K562 (cell line): ENCODE measurements around the gene STX1A. TPM values are rescaled to one million over a fixed set of nuclear protein-coding genes. Genes with fewer than 3 reads are reported as not detected.

Experiments
- ATF7 ChIP-seq: fragments of 450-650 bp; IDR thresholded peaks from 2 replicates; pipeline ENCODE4 v1.7.1; 2014; ENCODE audit warnings: mild to moderate bottlenecking, moderate library complexity
- ELF1 ChIP-seq: fragments of 200-800 bp; sonication (Bioruptor generic); IDR thresholded peaks from 2 replicates; pipeline ENCODE4 v1.6.1; 2016; ENCODE audit warnings: missing genetic modification characterization, missing compliant biosample characterization
- ETV1 ChIP-seq: fragments of 450-650 bp; conservative IDR thresholded peaks from 2 replicates; pipeline ENCODE4 v1.6.1; 2016; ENCODE audit warnings: missing genetic modification characterization, control low read depth, low read depth, missing compliant biosample characterization
- IRF2 ChIP-seq: sonication (generic); formaldehyde crosslinking; IDR thresholded peaks from 2 replicates; pipeline ENCODE4 v1.8.1; 2022; ENCODE audit warnings: mild to moderate bottlenecking, missing genetic modification reagents
- JUND ChIP-seq, 2 experiments: IDR thresholded peaks; 2 replicates in 1 of 2; 3 replicates in 1 of 2; pipeline ENCODE4 v1.6.1; 2011; ENCODE audit warnings: borderline replicate concordance in 2 of 2, low read depth in 2 of 2, low read length in 2 of 2, improper control_type of control experiment in 1 of 2, missing biosample characterization in 1 of 2, missing genetic modification characterization in 1 of 2, missing genetic modification reagents in 1 of 2
- YY1 ChIP-seq, 3 experiments: IDR thresholded peaks; 2 replicates each; pipeline ENCODE4 v1.6.1; 2011; ENCODE audit warnings: low read length in 2 of 3, mild to moderate bottlenecking in 2 of 3, moderate library complexity in 2 of 3, borderline replicate concordance in 1 of 3, control low read depth in 1 of 3, low read depth in 1 of 3; ENCODE audit not compliant: insufficient read depth in 3 of 3, insufficient replicate concordance in 2 of 3, control insufficient read depth in 1 of 3, insufficient read length in 1 of 3; ENCODE audit errors: extremely low read depth in 1 of 3
- ZBTB40 ChIP-seq, 2 experiments: fragments of 450-650 bp in 1 of 2; sonication (generic) in 1 of 2; formaldehyde crosslinking in 1 of 2; IDR thresholded peaks; 2 replicates each; pipeline versions ENCODE4 v1.7.1 to v1.9.0; 2016 to 2022; ENCODE audit warnings: inconsistent platforms in 1 of 2, mild to moderate bottlenecking in 1 of 2, missing genetic modification reagents in 1 of 2
- ZNF584 ChIP-seq: fragments of 200-800 bp; sonication (Bioruptor generic); IDR thresholded peaks from 2 replicates; pipeline ENCODE4 v1.6.1; 2016; ENCODE audit warnings: low read depth, mild to moderate bottlenecking, missing genetic modification characterization, missing compliant biosample characterization
- polyA plus RNA-seq, 8 experiments: library from polyadenylated mRNA; depleted of rRNA in 4 of 8; stranded (reverse) in 5 of 8; unstranded in 3 of 8; fragments of >200 nt; fragmentation: Nextera tagmentation in 2 of 8; fragmentation: Illumina TruSeq in 1 of 8; extraction: Ambion mirVana in 2 of 8; extraction: Trizol in 1 of 8; gene quantifications; 2 replicates each; pipeline versions ENCODE4 v1.2.1 to v1.2.3, GENCODE V29; 2011 to 2014; ENCODE audit warnings: inconsistent platforms in 1 of 8, missing spikeins in 1 of 8
- total RNA-seq, 7 experiments: library from RNA; depleted of rRNA in 6 of 7; stranded (reverse); fragments of >200 nt in 6 of 7; fragmentation: Illumina TruSeq in 2 of 7; extraction: Trizol in 2 of 7; gene quantifications; 2 replicates each; pipeline versions ENCODE4 v1.2.1 to v1.2.3, GENCODE V29; 2011 to 2021; ENCODE audit warnings: low replicate concordance in 1 of 7
- TF ChIP-seq, protein P1 (sequence below): fragments of 200-800 bp; sonication (Bioruptor generic); IDR thresholded peaks from 2 replicates; pipeline ENCODE4 v1.6.1; 2016; ENCODE audit warnings: missing genetic modification characterization, missing compliant biosample characterization

The STX1A gene
- total and polyA plus RNA-seq, 9 of the 15 experiments (the other 6 are each of a cell fraction or from before 2014, with no cell fraction given), result 0.04 to 15.1 (median 6.3) TPM

DNA sequence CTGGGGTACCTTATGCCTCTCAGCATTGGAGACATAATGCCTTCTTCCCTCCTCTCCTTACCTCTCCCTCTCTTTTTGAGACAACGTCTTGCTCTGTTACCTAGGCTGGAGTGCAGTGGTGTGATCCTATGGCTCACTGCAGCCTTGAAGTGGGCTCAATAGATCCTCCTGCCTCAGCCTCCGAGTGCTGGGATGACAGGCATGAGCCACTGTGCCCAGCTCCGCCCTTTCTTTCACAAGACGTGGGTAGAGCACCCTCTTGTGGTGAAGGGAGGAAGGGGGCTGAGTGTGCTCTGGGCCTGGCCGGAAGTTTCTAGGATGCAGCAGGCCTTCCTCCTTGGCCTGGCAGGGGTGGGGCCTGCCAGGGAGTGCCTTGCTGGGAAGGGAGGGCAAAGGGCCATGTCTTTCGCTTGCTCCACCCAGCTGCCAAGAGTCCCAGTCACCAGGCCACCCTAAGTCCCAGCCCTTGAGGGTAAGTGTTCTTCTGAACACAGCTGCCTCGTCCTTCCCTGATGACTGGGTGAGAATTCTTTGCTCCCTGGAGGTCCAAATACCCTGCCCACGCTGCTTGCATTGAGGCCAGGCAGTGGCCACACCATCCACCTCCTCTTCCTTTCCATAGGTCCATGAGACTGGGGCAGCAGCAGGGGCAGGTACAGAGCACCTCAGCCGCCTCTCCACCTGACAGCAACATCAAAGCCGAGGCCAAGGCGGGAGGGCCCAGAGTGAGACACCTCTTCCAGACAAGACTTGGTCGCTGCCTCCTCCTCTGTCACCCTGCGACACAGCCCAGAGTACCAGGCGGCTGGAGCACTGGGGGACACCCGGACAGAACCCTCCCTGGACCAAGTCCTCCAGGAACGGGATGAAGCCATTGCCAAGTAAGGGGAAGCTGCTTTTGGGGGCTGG is 15.4 kb upstream of the STX1A start (continued):
- TF ChIP-seq ZBTB40 (IDR thresholded peaks at IDR 0.05), result no peak
- no peak for TF ChIP-seq ZBTB40 (CRISPR knock-in tag; IDR thresholded peaks at IDR 0.05)
- peak; percentile 55; the same call in 1 of the 2 replicates for TF ChIP-seq ELF1 (tag)
- no peak for TF ChIP-seq ZNF584 (CRISPR knock-in tag)
- peak; percentile 72 for TF ChIP-seq JUND (IDR thresholded peaks at IDR 0.05; ENCODE audit: borderline replicate concordance, low read depth, low read length)
- peak; percentile 56; the same call in 1 of the 3 replicates for TF ChIP-seq JUND (tag; IDR thresholded peaks at IDR 0.05; ENCODE audit: borderline replicate concordance, low read depth, low read length)
- TF ChIP-seq, protein P1, sequence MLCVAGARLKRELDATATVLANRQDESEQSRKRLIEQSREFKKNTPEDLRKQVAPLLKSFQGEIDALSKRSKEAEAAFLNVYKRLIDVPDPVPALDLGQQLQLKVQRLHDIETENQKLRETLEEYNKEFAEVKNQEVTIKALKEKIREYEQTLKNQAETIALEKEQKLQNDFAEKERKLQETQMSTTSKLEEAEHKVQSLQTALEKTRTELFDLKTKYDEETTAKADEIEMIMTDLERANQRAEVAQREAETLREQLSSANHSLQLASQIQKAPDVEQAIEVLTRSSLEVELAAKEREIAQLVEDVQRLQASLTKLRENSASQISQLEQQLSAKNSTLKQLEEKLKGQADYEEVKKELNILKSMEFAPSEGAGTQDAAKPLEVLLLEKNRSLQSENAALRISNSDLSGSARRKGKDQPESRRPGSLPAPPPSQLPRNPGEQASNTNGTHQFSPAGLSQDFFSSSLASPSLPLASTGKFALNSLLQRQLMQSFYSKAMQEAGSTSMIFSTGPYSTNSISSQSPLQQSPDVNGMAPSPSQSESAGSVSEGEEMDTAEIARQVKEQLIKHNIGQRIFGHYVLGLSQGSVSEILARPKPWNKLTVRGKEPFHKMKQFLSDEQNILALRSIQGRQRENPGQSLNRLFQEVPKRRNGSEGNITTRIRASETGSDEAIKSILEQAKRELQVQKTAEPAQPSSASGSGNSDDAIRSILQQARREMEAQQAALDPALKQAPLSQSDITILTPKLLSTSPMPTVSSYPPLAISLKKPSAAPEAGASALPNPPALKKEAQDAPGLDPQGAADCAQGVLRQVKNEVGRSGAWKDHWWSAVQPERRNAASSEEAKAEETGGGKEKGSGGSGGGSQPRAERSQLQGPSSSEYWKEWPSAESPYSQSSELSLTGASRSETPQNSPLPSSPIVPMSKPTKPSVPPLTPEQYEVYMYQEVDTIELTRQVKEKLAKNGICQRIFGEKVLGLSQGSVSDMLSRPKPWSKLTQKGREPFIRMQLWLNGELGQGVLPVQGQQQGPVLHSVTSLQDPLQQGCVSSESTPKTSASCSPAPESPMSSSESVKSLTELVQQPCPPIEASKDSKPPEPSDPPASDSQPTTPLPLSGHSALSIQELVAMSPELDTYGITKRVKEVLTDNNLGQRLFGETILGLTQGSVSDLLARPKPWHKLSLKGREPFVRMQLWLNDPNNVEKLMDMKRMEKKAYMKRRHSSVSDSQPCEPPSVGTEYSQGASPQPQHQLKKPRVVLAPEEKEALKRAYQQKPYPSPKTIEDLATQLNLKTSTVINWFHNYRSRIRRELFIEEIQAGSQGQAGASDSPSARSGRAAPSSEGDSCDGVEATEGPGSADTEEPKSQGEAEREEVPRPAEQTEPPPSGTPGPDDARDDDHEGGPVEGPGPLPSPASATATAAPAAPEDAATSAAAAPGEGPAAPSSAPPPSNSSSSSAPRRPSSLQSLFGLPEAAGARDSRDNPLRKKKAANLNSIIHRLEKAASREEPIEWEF (CRISPR knock-in tag), result no peak
- TF ChIP-seq YY1 (IDR thresholded peaks at IDR 0.05; ENCODE audit: borderline replicate concordance in 1 of 3, control insufficient read depth in 1 of 3, extremely low read depth in 1 of 3, insufficient read depth in 3 of 3, insufficient read length in 1 of 3, insufficient replicate concordance in 2 of 3, low read depth in 1 of 3, low read length in 2 of 3), result no peak
- TF ChIP-seq ETV1 (tag), result peak; percentile 97
- TF ChIP-seq IRF2 (CRISPR knock-in tag), result no peak
- TF ChIP-seq ATF7, result peak; percentile 52
